ENCODE data around the gene FMO1.
A peak's percentile ranks its signal among the peaks of the same experiment; 100 is the strongest.
"Not testable (repeated sequence)": the region's sequence is repeated elsewhere in the genome, so short reads cannot be mapped to it uniquely, and the experiment has no call there.

The FMO1 gene

GRCh38 chr1:171248302-171248701, at the start of gene FMO1:
TSS of gene FMO1 (plus strand) at chr1:171248494. CDS start at chr1:171258088, 9,594 bp downstream.
- DNase-seq: no peak

GRCh38 chr1:171204296-171204695, 44.0 kb upstream of the FMO1 start:
- DNase-seq: no peak

GRCh38 chr1:171206204-171206977, 41.9 kb upstream of the FMO1 start:
- no peak for DNase-seq

DNA sequence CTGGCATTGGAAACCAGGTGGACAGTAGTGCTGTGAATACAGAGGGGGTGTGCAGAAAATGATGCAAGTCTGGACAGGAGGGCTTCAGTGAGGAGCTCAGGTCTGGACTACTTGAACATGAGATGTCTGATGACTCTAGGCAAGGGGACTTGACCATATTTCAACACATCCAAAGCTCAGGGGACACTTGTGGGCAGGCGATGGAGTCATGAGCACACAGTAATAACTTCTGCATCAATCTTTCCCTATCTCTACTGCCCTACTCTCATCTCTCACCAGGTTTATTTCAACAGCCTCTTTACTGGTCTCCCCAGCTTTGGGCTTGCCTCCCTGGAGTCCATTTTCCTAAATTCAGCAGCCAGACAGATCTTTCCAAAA, 41.3 kb upstream of the FMO1 start:
- DNase-seq: no peak

GRCh38 chr1:171207377-171207776, 40.9 kb upstream of the FMO1 start:
- DNase-seq: no peak

DNA sequence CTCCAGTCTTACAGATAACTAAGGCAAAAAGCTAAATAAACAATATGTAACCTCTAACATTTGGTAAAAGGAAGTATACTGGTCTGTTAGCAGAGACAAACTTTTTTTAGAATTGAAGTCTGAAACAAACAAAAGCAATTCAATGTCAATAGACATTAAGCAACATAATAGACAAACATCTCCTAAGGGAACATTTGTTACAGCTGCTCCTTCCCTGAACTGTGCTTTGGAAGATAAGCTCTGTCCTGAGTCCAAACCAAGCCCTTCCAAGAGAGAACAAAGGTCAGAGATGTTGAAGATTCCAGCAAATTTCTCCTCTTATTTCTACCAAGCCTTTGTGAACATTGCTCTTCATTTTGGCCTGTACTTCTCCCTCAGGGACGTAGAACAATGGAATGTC, 37.9 kb upstream of the FMO1 start:
- no peak for DNase-seq

DNA sequence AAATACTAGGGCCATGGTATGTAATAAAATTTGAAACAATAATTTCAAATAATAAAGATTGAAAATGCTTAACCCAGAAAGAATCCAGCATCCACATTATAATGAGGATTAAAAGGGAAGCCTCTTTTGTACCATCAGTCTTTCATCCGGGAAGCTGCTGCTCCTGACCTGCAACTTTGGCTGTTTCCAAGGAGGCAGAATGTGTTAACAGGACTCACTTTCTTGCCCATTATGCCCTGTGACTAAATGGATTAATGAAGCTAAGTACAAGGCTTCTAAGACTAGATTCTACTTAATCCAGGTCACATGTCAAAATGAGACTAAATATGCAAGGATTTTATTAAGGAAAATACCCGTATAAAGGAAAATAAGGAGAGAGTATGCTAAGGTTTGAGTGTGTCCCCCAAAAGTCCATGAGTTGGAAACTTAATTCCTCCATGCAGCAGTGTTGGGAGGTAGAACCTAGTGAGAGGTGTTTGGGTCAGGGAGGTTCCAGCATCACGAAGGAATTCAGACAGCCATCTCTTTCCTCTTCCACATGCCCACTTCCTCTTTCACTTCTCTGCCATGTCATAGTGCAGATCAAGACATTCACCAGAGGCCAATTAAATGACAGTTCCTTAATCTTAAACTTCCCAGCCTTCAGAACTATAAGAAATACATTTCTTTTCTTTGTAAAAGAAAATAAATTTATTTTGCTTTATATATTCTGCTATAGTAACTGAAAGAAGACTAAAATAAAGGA, 35.5 kb upstream of the FMO1 start:
- no peak for DNase-seq

DNA sequence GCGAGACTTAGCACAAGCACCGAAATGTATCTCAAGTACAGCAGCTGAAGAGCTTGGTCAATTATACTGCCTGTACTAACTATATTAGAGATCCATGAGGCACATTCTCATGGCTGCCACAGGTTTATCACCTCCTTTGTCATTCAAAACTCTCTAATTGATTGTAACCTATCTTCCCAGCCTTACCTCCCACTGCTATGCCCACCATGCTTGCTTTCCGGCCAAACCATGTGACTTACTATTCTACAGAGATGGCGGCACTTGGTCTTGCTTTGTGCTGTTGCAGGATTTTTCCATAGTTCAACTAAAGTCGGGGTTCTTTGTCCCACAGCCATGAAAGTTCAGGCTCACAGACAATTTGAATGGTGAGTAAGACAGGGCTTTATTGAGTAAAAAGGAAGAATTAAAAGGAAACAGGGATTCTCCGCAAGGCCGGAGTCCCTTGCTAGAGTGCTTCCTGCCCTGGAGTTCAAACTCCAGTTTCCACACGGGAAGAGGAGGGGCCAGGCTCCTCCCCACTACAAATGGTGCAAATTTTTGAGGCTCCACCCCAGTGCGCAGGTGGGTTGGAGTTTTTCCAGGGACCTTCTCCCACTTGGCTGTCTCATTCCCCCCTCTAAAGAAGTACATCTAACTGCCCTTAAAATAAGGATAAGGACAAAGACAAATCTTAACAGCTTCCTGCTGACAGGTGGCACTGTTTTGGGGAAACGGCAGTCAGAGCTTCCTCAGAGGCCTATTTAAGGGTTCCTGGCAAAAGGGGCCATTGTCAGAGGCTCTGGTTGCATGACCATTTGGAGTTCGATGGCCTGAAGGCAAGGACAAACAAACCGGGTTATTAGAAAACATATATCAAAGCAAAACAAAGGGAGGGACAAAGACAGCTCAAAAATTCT, 34.5 kb upstream of the FMO1 start:
- no peak for DNase-seq

DNA sequence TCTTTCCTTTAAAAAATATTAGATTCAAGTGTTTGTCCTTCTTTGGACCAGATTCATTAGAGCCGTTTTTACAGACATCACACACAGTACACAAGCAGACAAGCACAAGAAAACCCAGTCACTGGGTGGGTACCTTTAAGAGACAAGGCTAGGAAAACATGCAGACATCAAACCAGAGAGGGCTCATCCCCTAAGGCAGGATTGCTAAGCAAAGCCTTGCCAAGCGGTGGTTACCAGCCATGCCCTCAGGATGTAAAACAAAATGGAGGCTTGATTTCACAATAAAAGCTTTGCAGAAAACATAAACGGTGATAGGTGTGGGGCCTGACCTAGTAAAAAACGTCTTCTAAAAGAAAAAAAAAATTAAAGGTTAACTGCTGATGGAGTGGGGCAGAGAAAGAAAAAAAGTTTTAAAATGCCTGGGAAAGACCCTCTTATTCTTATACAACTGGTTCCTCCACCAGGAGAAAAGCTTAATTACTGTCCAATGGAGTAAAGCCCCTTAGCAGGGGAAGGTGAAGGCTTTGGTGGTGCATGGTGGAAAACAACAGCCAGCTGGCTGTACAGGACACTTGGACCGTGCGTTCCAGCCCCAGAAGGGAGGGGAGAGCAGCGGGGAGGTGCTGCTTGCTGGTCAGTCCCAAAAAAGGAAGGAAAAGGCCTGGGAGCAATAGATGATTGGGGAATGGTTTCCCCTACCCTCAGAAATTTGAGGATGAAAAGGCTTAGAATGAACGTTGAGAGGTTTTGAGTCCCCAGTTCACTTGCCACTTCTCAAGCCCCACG, 30.4 kb upstream of the FMO1 start:
- DNase-seq: no peak

GRCh38 chr1:171218661-171219060, 29.6 kb upstream of the FMO1 start:
- DNase-seq: no peak

DNA sequence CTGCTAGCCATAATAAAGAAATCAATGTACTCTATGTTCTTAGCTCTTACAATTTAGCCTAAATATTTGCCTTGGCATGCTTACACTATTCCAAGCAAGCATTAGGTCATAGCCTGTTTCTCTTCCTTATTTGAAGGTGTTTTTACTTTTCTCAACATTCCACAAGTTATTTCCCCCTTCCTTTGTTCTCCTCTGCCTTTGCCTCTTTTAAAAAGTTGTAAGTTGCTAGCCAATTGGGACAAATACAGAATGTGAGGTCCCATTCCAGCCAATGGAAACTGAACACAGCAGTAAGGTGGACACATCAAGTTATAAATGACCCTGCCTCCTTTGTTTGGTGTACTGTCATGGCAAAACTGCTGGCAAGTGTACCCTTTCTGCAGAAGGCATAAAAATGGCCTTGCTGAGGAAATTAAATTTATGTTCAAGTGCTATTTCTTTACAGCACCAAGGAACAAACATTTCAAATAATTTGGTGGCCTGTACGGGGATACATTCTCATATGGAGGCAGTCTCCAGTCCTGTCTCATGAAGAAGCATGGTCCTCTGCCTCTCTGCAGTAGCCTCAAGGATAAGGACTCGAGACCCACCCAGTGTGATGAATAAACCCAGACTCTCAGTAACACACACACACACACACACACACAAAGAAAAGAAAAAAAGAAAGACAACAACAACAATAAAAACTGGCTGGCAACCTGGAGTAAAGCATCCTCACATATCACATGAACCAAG, 28.8 kb upstream of the FMO1 start:
- DNase-seq: no peak

GRCh38 chr1:171220081-171220420, 28.2 kb upstream of the FMO1 start:
- no peak for DNase-seq

GRCh38 chr1:171220581-171221054, 27.7 kb upstream of the FMO1 start:
- DNase-seq: no peak

GRCh38 chr1:171221665-171222591, 26.4 kb upstream of the FMO1 start:
- DNase-seq: no peak

- DNase-seq: no peak
Measured at GRCh38 chr1:171222936-171223335, 25.4 kb upstream of the FMO1 start.

GRCh38 chr1:171224257-171224656, 24.0 kb upstream of the FMO1 start:
- DNase-seq: not testable (repeated sequence)

GRCh38 chr1:171226747-171227370, 21.4 kb upstream of the FMO1 start:
- DNase-seq: peak; percentile 15

- DNase-seq: no peak
Measured at GRCh38 chr1:171231326-171231725, 17.0 kb upstream of the FMO1 start.

GRCh38 chr1:171233183-171233582, 15.1 kb upstream of the FMO1 start:
- no peak for DNase-seq

DNA sequence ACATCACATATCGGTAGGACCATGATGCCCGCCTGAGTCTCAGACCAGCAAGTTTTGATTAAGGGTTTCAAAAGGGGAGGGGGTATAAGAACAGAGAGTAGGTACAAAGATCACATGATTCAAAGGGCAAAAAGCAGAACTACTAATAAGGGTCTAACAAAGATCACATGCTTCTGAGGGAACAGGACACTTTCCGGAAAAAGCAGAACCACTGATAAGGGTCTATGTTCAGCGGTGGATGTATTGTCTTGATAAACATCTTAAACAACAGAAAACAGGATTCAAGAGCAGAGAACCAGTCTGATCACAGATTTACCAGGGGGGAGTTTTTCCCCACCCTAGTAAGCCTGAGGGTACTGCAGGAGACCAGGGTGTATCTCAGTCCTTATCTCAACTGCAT, 12.1 kb upstream of the FMO1 start:
- DNase-seq: not testable (repeated sequence)

All from activated CD4-positive, alpha-beta T cell treated with anti-CD3 and anti-CD28 coated beads for 48 hours (primary cell).